HCT116 (cell line): ENCODE results near the gene ACRBP. TPM values are rescaled to one million over a fixed set of nuclear protein-coding genes. Genes with fewer than 3 reads are reported as not detected.

ENCODE experiments used
- ATAC-seq: fragments of 200-7000 bp; cut with Tn5 transposase; 2 replicates; pipeline ENCODE4 v1.9.1; 2020; ENCODE audit warnings: mild to moderate bottlenecking, moderate library complexity
- BruUV-seq: library from RNA; stranded (reverse); fragments of 400-500 nt; replicated peaks from 2 replicates; lab custom pipeline; 2021; lab: Mats Ljungman, UMichigan
- CTCF ChIA-PET: fragments of 300-600 bp; sonication (Branson Sonifier 250); formaldehyde crosslinking; loops from one replicate; lab custom pipeline; 2021; ENCODE audit warnings: antibody characterized with exemption; lab: Charles Lee
- POLR2A ChIA-PET: fragments of 300-600, 350-600 bp; sonication (Branson Sonifier 250); formaldehyde crosslinking; loops from one replicate; lab custom pipeline; 2021; ENCODE audit warnings: antibody characterized with exemption; lab: Charles Lee
- RAD21 ChIA-PET, 2 experiments: fragments of 300-600 bp; sonication (Branson Sonifier 250); formaldehyde crosslinking; loops; one replicate each; lab custom pipeline; 2023; ENCODE audit warnings: low total read pairs in 2 of 2; ENCODE audit not compliant: uncharacterized antibody in 2 of 2, unreplicated experiment in 2 of 2, low non-redundant PET in 1 of 2; lab: Charles Lee
- DNase-seq: peaks from one replicate; pipeline ENCODE4 v3.0.0-alpha.2; 2010; ENCODE audit warnings: low read depth, low spot score
- H2AFZ ChIP-seq: fragments of 200-600 bp; shearing (Covaris generic), sonication (generic); 2 replicates; pipeline ENCODE4 v1.6.1; 2017; ENCODE audit warnings: low read depth, mixed run types, mixed read lengths, antibody characterized with exemption, low read length; ENCODE audit not compliant: poor library complexity, severe bottlenecking
- H3K27ac ChIP-seq: 2 replicates; pipeline ENCODE4 v1.5.1; 2012; ENCODE audit warnings: low read depth, low read length
- H3K27me3 ChIP-seq: fragments of 200-600 bp; sonication (generic); 2 replicates; pipeline ENCODE4 v1.6.1; 2016; ENCODE audit warnings: mixed run types, low read length, mixed read lengths; ENCODE audit not compliant: insufficient read depth
- H3K36me3 ChIP-seq, 2 experiments: fragments of 200-500 bp in 1 of 2; fragments of 200-600 bp in 1 of 2; sonication (Bioruptor generic) in 1 of 2; sonication (generic) in 1 of 2; 2 replicates each; pipeline versions ENCODE4 v1.5.1 to v1.6.1; 2014 to 2016; ENCODE audit warnings: low read length in 2 of 2, inconsistent platforms in 1 of 2, mixed read lengths in 1 of 2, mixed run types in 1 of 2; ENCODE audit not compliant: insufficient read depth in 2 of 2, control insufficient read depth in 1 of 2
- H3K4me1 ChIP-seq, 2 experiments: fragments of 200-600 bp in 1 of 2; sonication (generic) in 1 of 2; 2 replicates each; pipeline versions ENCODE4 v1.5.1 to v1.6.1; 2012 to 2017; ENCODE audit warnings: low read length in 2 of 2, inconsistent platforms in 1 of 2, mild to moderate bottlenecking in 1 of 2, mixed read lengths in 1 of 2, mixed run types in 1 of 2, moderate library complexity in 1 of 2; ENCODE audit not compliant: insufficient read depth in 2 of 2, control insufficient read depth in 1 of 2
- H3K4me2 ChIP-seq: fragments of 200-600 bp; sonication (generic); 2 replicates; pipeline ENCODE4 v1.6.1; 2017; ENCODE audit warnings: mixed run types, low read length, mixed read lengths
- H3K4me3 ChIP-seq, 2 experiments: fragments of 200-600 bp in 1 of 2; sonication (generic) in 1 of 2; replicated peaks in 1 of 2; 2 replicates each; pipeline ENCODE4 v1.5.1; 2011 to 2016; ENCODE audit warnings: low read length in 2 of 2, control low read depth in 1 of 2, low read depth in 1 of 2, mild to moderate bottlenecking in 1 of 2, mixed read lengths in 1 of 2, mixed run types in 1 of 2
- H3K79me2 ChIP-seq: fragments of 200-600 bp; sonication (generic); 2 replicates; pipeline ENCODE4 v1.6.1; 2017; ENCODE audit warnings: mild to moderate bottlenecking, mixed run types, low read length, moderate library complexity, mixed read lengths; ENCODE audit not compliant: insufficient read depth
- H3K9ac ChIP-seq: fragments of 200-600 bp; sonication (generic); 2 replicates; pipeline ENCODE4 v1.6.1; 2016; ENCODE audit warnings: low read length, mixed read lengths
- H3K9me2 ChIP-seq: fragments of 200-600 bp; sonication (generic), shearing (Covaris generic); 2 replicates; pipeline ENCODE4 v1.6.1; 2017; ENCODE audit warnings: mixed run types, mild to moderate bottlenecking, moderate library complexity; ENCODE audit not compliant: insufficient read depth
- H3K9me3 ChIP-seq, 2 experiments: fragments of 200-500 bp in 1 of 2; fragments of 200-600 bp in 1 of 2; sonication (Bioruptor generic) in 1 of 2; sonication (generic) in 1 of 2; 2 replicates each; pipeline ENCODE4 v1.6.1; 2014 to 2017; ENCODE audit warnings: low read length in 2 of 2, mixed read lengths in 2 of 2, inconsistent platforms in 1 of 2, low read depth in 1 of 2, mild to moderate bottlenecking in 1 of 2, mixed run types in 1 of 2, moderate library complexity in 1 of 2; ENCODE audit not compliant: control insufficient read depth in 1 of 2, insufficient read depth in 1 of 2
- H4K20me1 ChIP-seq: fragments of 200-600 bp; sonication (generic), shearing (Covaris generic); 2 replicates; pipeline ENCODE4 v1.6.1; 2017; ENCODE audit warnings: mixed run types, mild to moderate bottlenecking, moderate library complexity; ENCODE audit not compliant: insufficient read depth
- CBX3 ChIP-seq: IDR thresholded peaks from 2 replicates; pipeline ENCODE4 v1.6.1; 2012; ENCODE audit warnings: low read depth
- CTCF ChIP-seq, 3 experiments: fragments of 200-600 bp in 1 of 3; sonication (generic) in 1 of 3; IDR thresholded peaks in 2 of 3; conservative IDR thresholded peaks in 1 of 3; 2 replicates each; pipeline ENCODE4 v1.5.1; 2012 to 2017; ENCODE audit warnings: low read depth in 2 of 3, low read length in 2 of 3, antibody characterized with exemption in 1 of 3, borderline replicate concordance in 1 of 3, control low read depth in 1 of 3, mild to moderate bottlenecking in 1 of 3, mixed read lengths in 1 of 3, mixed run types in 1 of 3, moderate library complexity in 1 of 3; ENCODE audit not compliant: insufficient read depth in 1 of 3
- EGR1 ChIP-seq: IDR thresholded peaks from 2 replicates; pipeline ENCODE4 v1.6.1; 2012; ENCODE audit warnings: low read depth
- EZH2phosphoT487 ChIP-seq: fragments of 200-600 bp; IDR thresholded peaks from 2 replicates; pipeline ENCODE4 v1.6.1; 2018; ENCODE audit warnings: antibody characterized with exemption, borderline replicate concordance
- POLR2A ChIP-seq: IDR thresholded peaks from 2 replicates; pipeline ENCODE4 v1.7.0; 2011; ENCODE audit warnings: borderline replicate concordance; ENCODE audit not compliant: insufficient read depth, insufficient read length; ENCODE audit errors: extremely low read depth
- POLR2AphosphoS5 ChIP-seq: IDR thresholded peaks from 2 replicates; pipeline ENCODE4 v1.6.1; 2011; ENCODE audit warnings: mild to moderate bottlenecking, low read depth, low read length, moderate library complexity
- RAD21 ChIP-seq: IDR thresholded peaks from 2 replicates; pipeline ENCODE4 v1.6.1; 2012; ENCODE audit warnings: low read depth, mild to moderate bottlenecking
- REST ChIP-seq: IDR thresholded peaks from 2 replicates; pipeline ENCODE4 v1.6.1; 2012; ENCODE audit warnings: low read depth
- ZFX ChIP-seq: fragments of 450-650 bp; IDR thresholded peaks from 2 replicates; pipeline ENCODE4 v1.6.1; 2017
- intact Hi-C: fragments of 100-400 bp; cut with micrococcal nuclease; formaldehyde crosslinking; loops from 2 replicates; pipeline ENCODE4 v1.10.0; 2022
- total RNA-seq: library from RNA; stranded (reverse); gene quantifications from one replicate; pipeline ENCODE4 v1.2.1, GENCODE V29; 2021; ENCODE audit not compliant: unreplicated experiment
- TF ChIP-seq, protein P1 (sequence below): IDR thresholded peaks from 2 replicates; pipeline ENCODE4 v1.6.1; 2011; ENCODE audit warnings: mild to moderate bottlenecking, low read length, moderate library complexity; ENCODE audit not compliant: insufficient replicate concordance; ENCODE audit errors: extremely low read depth
- TF ChIP-seq, protein P2 (sequence below): IDR thresholded peaks from 2 replicates; pipeline ENCODE4 v1.6.1; 2012

ACRBP gene
- total RNA-seq, 1 experiment from 2014 or later: 1.0 TPM

DNA sequence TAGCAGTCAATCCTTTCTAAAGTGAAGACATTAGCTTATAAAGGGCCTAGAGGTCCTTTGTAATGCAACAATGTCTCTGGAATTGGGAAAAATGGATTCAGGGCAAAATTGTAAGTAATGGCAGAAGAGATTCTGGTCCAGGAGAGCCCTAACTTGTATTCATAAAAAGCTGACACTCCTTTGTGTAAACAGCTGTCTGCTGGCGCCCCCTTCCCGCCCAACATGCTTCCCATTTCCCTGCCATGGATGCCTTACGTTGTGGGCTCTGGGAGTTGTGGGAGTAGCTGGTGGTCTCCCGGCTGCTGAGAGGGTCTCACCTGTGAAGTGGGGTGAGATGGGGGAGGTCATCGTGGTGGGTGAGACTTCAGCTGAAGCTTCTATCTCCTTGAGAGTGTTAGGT is 2.3 kb downstream of the ACRBP start:
- POLR2A ChIA-PET: no interaction called here
- TF ChIP-seq POLR2AphosphoS5 (no peak), EGR1 (no peak), REST (no peak), POLR2A (no peak), ZFX (no peak), EZH2phosphoT487 (no peak), RAD21 (peak; percentile 67), CBX3 (no peak), CTCF (IDR thresholded peaks at IDR 0.05 in 2 of 3, conservative IDR thresholded peaks at IDR 0.05 in 1 of 3; ENCODE audit: borderline replicate concordance in 1 of 3, insufficient read depth in 1 of 3, low read depth in 2 of 3, low read length in 2 of 3) (peak in 1 of 3 experiments; percentile 47; a peak in 1 of 6 replicates)
- TF ChIP-seq, protein P1, sequence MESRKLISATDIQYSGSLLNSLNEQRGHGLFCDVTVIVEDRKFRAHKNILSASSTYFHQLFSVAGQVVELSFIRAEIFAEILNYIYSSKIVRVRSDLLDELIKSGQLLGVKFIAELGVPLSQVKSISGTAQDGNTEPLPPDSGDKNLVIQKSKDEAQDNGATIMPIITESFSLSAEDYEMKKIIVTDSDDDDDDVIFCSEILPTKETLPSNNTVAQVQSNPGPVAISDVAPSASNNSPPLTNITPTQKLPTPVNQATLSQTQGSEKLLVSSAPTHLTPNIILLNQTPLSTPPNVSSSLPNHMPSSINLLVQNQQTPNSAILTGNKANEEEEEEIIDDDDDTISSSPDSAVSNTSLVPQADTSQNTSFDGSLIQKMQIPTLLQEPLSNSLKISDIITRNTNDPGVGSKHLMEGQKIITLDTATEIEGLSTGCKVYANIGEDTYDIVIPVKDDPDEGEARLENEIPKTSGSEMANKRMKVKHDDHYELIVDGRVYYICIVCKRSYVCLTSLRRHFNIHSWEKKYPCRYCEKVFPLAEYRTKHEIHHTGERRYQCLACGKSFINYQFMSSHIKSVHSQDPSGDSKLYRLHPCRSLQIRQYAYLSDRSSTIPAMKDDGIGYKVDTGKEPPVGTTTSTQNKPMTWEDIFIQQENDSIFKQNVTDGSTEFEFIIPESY: no peak
- TF ChIP-seq, protein P2, sequence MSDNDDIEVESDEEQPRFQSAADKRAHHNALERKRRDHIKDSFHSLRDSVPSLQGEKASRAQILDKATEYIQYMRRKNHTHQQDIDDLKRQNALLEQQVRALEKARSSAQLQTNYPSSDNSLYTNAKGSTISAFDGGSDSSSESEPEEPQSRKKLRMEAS: no peak
- Histone ChIP-seq H4K20me1 (no peaks in the 10 kb centered on the region), H3K9ac (no peak overlapping the region), H3K9me2 (no peaks in the 10 kb centered on the region), H2AFZ (no peak overlapping the region), H3K4me2 (no peak overlapping the region), H3K79me2 (no peaks in the 10 kb centered on the region), H3K27ac (no peak overlapping the region), H3K4me1 (no peaks in the 10 kb centered on the region), H3K9me3 (peaks cover 0 to 10% of the 10 kb centered on the region in 2 experiments; a peak in 1 of 4 replicates), H3K36me3 (no peaks in the 10 kb centered on the region), H3K27me3 (peaks cover 6% of the 10 kb centered on the region; the same call in 1 of the 2 replicates), H3K4me3 (no peak overlapping the region)
- DNase-seq (no peak), ATAC-seq (no peak)
- RAD21 ChIA-PET: no interaction called here
- intact Hi-C loops: no loop called here
- CTCF ChIA-PET: no interaction called here
- no TSS peak for BruUV-seq
